Activated CD4-positive, alpha-beta T cell treated with anti-CD3 and anti-CD28 coated beads for 4 hours (primary cell): ENCODE results near the gene IER2.
A peak's percentile ranks its signal among the peaks of the same experiment; 100 is the strongest.
"Not testable (repeated sequence)": the region's sequence is repeated elsewhere in the genome, so short reads cannot be mapped to it uniquely, and the experiment has no call there.

Experiments
- DNase-seq, 2 donors: peaks; one replicate each; pipeline ENCODE4 v3.0.0-alpha.2; 2020

The IER2 gene

DNA sequence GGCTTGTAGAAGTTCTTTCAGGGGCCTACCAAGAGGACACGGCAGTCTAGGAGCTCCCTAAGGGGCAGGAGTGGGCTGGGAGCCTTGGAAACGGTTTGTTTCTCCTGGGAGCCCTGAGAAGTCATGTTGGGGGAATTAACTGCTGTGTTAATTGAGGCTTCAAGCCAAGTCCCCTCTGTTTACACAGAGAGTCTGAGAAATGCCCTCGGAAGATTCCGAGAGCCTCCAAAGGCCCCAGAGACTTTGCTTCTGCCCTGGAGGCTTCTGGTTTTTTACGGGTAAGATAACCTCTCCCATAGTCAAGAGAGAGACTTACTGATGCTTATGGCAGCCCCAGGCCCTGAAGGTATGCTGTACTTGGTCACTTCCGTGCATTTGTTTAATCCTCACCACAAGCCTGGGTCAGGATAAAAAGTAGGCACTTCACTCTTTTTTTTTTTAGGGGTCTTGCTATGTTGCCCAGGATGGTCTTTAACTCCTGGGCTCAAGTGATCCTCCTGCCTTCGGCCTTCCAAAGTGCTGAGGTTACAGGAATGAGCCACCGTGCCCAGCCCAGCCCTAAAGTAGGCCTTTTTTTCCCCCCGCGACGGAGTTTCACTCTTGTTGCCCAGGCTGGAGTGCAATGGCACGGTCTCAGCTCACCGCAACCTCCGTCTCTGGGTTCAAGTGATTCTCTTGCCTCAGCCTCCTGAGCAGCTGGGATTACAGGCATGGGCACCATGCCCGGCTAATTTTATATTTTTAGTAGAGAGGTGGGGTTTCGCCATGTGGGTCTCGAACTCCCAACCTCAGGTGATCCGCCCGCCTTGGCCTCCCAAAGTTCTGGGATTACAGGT lies 15.2 kb downstream of the IER2 start:
- no peak for DNase-seq

- DNase-seq: not testable (repeated sequence)
These were observed 15.9 kb downstream of the IER2 start for GRCh38 chr19:13166151-13166550.

- no peak for DNase-seq
These were observed 19.6 kb downstream of the IER2 start for GRCh38 chr19:13169769-13170168.

- DNase-seq: no peak
These were observed 20.9 kb downstream of the IER2 start for GRCh38 chr19:13171146-13171545.

- DNase-seq: peak; percentile 81 to 87
These were observed 22.3 kb downstream of the IER2 start for GRCh38 chr19:13172346-13173138.

DNA sequence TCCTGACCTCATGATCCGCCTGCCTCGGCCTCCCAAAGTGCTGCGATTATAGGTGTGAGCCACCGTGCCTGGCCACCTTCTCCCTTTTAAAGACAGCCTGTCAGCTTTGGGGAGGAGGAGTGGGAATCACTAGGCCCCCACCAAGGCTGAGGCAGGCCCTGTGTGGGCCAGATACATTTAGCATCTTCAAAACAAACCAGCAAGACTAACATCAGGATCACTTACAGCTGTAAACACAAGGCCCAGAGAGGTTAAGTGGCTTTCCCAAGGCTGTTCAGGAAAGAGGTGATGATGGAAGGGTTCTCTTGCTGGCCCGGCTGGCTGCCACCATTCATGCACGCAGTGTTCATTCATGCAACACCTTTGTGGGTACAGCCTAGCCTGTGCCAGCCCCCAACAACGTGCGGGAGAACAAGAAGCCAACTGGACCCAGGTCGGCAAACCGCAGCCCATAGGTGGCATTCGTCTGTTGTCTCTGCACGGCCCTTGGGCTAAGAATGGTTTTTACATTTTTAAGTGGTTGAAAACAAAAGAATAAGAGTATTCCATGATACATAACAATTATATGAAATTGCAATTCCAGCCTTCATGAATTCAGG lies 23.0 kb downstream of the IER2 start:
- DNase-seq: no peak

DNA sequence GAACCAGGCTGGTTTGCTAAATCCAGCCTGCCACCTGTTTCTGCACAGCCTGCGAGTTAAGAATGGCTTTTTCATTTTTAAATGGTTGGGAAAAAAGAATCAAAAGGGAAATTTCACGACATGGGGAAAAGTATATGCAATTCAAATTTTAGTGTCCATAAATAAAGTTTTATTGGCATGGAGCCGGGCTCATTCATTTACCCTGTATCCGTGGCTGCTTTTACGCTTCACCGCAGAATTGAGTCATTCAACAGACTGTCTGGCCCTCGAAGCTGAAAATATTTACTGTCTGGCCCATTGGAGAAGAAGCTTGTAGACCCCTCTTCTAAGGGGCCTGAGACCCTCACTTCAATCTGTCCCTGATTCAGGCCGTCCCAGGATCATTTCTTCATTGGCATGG lies 26.1 kb downstream of the IER2 start:
- no peak for DNase-seq

DNA sequence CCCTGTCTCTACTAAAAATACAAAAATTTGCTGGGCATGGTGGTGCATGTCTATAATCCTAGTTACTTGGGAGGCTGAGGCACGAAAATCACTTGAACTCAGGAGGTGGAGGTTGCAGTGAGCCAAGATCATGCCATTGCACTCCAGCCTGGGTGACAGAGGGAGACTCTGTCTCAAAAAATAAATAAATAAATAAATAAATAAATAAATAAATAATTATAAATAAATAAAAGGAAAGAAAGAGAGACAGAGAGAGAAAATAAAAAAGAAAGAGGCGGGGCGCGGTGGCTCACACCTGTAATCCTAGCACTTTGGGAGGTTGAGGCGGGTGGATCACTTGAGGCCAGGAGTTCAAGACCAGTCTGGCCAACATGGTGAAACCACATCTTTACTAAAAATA lies 27.4 kb downstream of the IER2 start:
- DNase-seq: not testable (repeated sequence)

DNA sequence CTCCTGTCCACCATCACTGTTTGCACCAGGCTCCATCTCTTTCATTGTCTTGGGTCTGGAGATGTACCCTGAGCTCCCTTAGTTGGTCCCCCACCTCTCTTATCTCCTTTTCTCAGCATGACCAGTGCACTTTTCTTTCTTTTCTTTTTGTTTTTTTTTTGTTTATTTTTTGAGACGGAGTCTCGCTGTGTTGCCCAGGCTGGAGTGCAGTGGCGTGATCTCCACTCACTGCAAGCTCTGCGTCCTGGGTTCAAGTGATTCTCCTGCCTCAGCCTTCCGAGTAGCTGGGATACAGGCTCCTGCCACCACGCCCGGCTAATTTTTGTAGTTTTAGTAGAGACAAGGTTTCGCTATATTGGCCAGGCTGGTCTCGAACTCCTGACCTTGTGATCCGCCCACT lies 28.1 kb downstream of the IER2 start:
- DNase-seq: not testable (repeated sequence)

DNA sequence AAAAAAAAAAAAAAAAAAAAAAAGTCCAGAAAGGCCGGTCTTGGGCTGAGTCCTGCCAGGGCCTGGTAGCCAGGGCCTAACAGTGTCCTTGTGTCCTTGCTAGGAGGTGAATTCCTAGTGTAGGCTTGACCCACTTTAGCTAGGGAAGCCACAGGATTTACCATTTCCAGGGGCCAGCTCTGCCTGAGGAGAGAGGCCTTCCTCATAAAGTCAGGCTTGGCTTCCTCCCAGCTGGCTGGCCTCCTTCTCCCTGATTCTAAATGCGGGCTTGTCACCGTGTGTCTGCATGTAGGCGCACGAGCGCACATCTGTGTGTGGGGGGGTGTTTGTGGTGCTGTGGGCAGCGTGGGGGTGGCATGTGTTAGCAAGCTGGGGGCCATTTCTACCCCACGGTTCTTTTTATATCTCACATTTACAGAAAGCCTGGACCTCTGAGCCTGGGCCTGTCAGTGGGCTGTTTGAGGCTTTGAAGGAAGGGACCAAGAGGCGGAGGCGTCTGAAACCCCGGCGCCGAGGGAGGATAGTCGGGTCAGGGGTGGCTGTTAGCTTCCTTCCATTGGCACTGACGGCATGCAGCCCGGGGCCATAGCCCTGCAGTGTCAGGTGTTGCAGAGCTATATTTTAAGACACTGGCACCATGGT lies 31.7 kb downstream of the IER2 start:
- peak in 1 of 2 donors; percentile 38 for DNase-seq

- not testable (repeated sequence) for DNase-seq
These were observed 34.7 kb downstream of the IER2 start for GRCh38 chr19:13184926-13185325.

DNA sequence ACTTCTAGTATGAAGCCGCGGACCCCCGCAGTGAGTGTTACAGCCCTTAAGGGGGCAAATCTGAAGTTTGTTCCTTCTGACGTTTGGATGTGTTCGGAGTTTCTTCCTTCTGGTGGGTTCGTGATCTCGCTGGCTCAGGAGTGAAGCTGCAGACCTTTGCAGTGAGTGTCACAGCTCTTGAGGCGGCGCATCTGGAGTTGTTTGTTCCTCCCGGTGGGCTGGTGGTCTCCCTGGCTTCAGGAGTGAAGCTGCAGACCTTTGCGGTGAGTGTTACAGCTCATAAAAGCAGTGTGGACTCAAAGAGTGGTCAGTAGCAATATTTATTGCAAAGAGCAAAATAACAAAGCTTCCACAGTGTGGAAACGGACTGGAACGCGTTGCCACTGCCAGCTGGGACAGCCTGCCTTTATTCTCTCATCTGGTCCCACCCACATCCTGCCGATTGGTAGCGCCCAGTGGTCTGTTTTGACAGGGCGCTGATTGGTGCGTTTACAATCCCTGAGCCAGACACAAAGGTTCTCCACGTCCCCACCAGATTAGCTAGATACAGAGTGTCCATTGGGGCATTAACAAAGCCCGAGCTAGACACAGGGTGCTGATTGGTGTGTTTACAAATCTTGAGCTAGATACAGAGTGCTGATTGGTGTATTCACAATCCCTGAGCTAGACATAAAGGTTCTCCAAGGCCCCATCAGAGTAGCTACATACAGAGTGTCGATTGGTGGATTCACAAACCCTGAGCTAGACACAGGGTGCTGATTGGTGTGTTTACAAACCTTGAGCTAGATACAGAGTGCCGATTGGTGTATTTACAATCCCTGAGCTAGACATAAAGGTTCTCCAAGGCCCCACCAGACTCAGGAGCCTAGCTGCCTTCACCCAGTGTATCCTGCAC lies 35.8 kb downstream of the IER2 start:
- not testable (repeated sequence) for DNase-seq

GRCh38 chr19:13186688-13187087 lies 36.5 kb downstream of the IER2 start:
- DNase-seq: not testable (repeated sequence)

GRCh38 chr19:13187419-13187818 lies 37.2 kb downstream of the IER2 start:
- no peak for DNase-seq

DNA sequence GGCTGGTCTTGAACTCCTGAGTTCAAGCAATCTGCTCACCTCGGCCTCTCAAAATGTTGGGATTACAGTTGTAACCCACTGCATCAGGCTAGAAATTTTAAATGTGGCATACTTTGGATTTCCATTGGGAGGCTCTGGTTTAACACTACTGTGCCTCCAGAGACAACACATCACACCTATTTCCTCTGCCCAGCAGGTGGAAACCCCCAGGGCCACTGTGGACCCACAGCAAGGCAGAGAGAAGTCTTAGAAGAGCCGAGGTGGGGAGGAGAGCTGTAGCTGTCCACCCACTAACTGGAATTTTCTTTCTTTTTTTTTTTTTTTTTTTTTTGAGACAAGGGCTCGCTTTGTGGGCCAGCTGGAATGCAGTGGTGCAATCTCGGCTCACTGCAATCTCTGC lies 39.4 kb downstream of the IER2 start:
- no peak for DNase-seq

DNA sequence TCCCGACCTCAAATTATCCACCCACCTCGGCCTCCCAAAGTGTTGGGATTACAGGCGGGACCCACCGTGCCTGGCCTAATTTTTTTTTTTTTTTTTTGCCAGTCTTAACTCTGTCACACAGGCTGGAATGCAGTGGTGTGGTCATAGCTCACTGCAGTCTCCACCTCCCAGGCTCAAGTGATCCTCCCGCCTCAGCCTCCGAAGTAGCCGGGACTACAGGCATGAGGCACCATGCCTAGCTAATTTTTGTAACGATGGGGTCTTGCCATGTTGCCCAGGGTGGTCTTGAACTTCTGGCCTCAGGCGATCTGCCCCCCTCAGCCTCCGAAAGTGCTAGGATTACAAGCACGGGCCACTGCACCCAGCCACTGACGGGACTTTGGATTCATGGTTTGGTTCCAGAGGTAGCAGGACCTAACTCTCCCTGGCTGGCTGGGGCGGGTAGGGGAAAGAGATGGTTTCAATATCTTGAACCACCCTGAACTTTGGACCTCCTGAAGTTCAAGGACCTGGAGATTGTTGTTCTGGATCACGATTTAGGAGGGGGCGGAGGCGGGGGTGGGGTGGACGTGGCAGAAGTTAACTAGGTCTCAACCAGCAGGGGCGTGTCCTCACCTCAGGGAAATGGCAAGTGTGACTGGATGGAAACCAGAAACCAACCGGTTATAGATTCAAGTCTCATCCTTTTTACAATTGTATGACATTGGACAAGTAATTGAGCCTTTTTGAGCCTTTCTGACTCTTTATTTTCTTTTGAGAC lies 40.8 kb downstream of the IER2 start:
- peak in 1 of 2 donors; percentile 35 for DNase-seq

DNA sequence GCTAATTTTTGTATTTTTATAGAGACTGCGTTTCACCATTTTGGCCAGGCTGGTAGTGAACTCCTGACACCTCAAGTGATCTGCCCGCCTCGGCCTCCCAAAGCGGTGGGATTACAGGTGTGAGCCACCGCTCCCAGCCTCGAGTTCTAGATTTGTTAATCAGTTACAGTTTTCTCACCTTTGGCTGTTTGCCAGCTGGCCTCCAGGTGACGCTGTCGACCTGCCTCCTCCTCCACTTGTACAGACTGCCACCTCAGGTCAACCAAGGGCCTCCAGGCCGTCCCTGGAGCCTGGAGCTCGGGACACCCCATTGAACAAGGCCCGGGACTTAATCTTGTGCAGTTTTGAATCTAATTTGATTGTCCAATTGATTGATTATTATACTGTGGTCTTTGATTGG lies 45.5 kb downstream of the IER2 start:
- peak; percentile 58 for DNase-seq

- DNase-seq: no peak
These were observed 48.4 kb downstream of the IER2 start for GRCh38 chr19:13198634-13199033.

- DNase-seq: not testable (repeated sequence)
These were observed 51.9 kb downstream of the IER2 start for GRCh38 chr19:13202112-13202511.
